Measurements from ENCODE around the gene TARP.
"Not testable (repeated sequence)": the region's sequence is repeated elsewhere in the genome, so short reads cannot be mapped to it uniquely, and the experiment has no call there.

TARP gene

DNA sequence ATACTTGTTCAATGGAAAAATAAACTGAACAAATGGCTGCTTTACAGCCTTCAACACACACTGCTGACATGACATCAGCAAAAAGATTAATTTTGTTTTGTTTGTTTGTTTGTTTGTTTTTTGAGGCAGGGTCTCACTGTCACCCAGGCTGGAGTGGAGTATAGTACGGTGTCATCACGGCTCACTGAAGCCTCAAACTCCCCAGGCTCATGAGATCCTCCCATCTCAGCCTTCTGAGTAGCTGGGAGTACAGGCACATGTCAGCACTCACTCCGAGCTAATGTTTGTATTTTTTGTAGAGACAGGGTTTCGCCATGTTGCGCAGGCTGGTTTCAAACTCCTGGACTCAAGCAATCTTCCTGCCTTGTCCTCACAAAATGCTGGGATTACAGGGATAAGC is 10.9 kb downstream of the TARP start:
- no peak for DNase-seq (ENCODE audit: low spot score)

DNA sequence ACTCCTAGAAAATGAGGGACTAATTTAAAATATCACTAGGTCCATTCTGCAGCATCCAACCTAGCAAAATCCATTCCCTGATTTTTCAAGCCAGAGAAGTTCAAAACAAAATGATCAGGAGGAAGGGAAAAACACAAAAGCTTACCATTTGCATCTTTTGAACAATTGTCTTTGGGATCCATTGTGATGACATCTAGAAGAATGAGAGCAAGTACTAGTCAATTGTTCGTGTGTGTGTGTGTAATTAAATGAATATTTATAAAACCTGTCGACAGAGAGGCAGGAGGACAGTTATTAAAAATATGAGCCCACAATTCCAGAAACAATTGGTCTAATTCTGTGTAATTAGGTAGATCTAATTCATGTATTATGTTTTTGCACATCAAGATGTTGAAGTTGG is 11.4 kb downstream of the TARP start:
- not testable (repeated sequence) for DNase-seq (ENCODE audit: low spot score)

DNA sequence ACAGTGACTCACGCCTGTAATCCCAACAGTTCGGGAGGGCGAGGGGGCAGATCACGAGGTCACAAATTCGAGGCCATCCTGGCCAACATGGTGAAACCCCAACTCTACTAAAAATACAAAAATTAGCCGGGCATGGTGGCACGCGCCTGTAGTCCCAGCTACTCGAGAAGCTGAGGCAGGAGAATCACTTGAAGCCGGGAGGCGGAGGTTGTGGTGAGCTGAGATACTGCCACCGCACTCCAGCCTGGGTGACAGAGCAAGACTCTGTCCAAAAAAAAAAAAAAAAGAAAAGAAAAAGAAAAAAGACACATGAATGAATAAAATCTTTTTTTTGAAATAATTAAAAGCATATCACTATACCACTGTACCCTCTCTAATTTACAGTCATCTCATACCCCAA is 11.8 kb downstream of the TARP start:
- DNase-seq (ENCODE audit: low spot score) = not testable (repeated sequence)

GRCh38 chr7:38259157-38259556 is 14.3 kb downstream of the TARP start:
- not testable (repeated sequence) for DNase-seq (ENCODE audit: low spot score)

DNA sequence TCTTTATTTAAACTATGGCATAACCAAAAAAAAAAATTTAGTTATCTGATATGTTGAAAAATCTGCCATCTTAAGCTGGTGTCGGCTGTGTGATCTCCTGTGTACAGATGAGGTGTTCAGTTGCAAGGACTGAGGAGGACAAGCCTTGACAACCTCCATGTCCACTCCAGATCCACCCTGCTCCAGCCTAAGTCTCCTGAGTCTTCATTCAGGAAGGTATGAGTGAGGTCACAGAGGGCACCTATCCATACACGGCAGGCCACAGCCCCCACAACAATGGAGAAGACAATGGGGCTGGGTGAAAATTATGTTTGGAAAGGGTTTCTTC is 16.1 kb downstream of the TARP start:
- DNase-seq (ENCODE audit: low spot score) = no peak

GRCh38 chr7:38249849-38250248 is 23.6 kb downstream of the TARP start:
- DNase-seq (ENCODE audit: low spot score) = not testable (repeated sequence)

DNA sequence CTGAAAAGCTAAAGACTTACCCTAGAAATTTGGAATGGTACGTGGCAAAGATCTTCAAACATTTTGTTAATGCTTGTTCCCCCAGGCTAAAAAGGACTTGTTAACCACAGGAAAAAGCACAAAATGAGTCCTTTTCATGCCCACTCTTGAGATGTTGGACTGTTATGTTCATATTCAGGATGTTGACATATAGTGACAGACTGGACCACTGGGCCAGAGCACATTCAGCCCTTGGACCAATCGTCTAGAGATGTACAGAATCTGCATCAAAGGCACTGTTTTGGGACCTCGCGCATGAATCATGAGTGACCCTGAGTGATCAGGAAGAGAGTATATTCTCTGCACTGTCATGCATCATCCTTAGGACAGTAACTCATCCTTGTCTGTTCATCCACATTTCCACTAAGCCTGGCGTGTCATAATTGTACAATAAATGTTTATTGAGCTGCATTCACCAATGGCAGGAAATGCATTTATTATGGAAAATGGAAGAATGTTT is 25.3 kb downstream of the TARP start:
- no peak for DNase-seq (ENCODE audit: low spot score)

DNA sequence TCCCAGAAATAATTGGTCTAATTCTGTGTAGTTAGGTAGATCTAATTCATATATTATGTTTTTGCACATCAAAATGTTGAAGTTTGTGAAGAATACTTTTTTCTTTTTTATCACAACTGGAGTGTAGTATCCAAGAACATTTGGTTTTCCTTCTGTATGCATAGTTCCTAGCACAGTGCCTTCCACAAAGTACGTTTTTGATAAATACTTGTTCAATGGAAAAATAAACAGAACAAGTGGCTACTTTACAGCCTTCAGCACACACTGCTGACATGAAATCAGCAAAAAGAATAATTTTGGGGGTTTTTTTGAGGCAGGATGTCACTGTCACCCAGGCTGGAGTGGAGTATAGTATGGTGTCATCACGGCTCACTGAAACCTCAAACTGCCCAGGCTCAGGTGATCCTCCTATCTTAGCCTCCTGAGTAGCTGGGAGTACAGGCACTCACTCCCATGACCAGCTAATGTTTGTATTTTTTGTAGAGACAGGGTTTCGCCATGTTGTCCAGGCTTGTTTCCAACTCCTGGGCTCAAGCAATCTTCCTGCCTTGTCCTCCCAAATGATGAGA is 27.9 kb downstream of the TARP start:
- DNase-seq (ENCODE audit: low spot score) = no peak

- DNase-seq (ENCODE audit: low spot score) = no peak
Observed at GRCh38 chr7:38244516-38244915, 28.9 kb downstream of the TARP start.

DNA sequence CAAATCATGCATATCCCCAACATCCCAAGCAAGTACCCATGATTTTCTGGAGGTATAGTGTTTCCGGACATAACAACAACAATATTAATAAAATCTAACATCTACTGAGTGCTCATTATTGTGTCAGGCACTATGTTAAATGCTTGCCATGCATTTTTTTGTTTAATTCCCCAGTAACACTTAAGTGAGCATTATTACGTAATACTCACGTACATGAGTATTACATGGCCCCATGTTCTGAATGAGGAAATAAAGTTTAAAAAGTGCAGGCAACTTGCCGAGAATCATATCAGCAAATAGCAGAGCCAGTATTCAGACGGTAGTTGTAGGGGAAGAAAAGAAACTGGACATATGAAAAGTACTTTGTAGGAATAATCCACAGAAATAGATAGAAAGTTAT is 30.1 kb downstream of the TARP start:
- DNase-seq (ENCODE audit: low spot score) = not testable (repeated sequence)

DNA sequence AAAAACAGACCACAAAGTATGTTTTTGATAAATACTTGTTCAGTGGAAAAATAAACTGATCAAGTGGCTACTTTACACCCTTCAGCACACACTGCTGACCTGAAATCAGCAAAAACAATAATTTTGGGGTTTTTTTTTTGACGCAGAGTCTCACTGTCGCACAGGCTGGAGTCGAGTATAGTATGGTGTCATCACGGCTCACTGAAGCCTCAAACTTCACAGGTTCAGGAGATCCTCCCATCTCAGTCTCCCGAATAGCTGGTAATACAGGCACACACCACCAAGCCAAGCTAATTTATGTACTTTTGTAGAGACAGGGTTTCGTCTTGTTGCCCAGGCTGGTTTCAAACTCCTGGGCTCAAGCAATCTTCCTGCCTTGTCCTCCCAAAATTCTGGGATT is 30.6 kb downstream of the TARP start:
- no peak for DNase-seq (ENCODE audit: low spot score)

- no peak for DNase-seq (ENCODE audit: low spot score)
Observed at GRCh38 chr7:38241071-38241470, 32.4 kb downstream of the TARP start.

GRCh38 chr7:38239129-38239528 is 34.3 kb downstream of the TARP start:
- DNase-seq (ENCODE audit: low spot score) = not testable (repeated sequence)

DNA sequence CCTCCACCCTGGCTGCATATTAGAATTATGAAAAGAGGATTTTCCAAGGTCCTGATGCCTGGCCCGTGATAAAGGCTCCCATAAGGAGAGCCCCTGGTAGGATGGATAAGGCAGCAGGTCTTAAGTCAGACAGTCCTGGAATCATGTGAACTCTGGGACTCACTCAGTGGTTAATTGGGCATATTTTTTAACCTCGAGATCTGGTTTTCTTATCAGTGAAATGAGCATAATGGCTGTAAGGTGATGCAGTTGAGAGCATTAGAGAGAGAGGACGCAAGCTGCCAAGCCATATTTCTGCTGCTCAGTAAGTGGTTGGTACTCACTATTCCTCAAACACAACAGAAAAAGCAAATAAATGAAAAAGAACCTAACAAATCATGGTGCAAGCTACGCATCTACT is 37.8 kb downstream of the TARP start:
- DNase-seq (ENCODE audit: low spot score) = no peak

- DNase-seq (ENCODE audit: low spot score) = not testable (repeated sequence)
Observed at GRCh38 chr7:38234759-38235158, 38.7 kb downstream of the TARP start.

- DNase-seq (ENCODE audit: low spot score) = peak; percentile 59
Observed at GRCh38 chr7:38232502-38233366, 40.7 kb downstream of the TARP start.

DNA sequence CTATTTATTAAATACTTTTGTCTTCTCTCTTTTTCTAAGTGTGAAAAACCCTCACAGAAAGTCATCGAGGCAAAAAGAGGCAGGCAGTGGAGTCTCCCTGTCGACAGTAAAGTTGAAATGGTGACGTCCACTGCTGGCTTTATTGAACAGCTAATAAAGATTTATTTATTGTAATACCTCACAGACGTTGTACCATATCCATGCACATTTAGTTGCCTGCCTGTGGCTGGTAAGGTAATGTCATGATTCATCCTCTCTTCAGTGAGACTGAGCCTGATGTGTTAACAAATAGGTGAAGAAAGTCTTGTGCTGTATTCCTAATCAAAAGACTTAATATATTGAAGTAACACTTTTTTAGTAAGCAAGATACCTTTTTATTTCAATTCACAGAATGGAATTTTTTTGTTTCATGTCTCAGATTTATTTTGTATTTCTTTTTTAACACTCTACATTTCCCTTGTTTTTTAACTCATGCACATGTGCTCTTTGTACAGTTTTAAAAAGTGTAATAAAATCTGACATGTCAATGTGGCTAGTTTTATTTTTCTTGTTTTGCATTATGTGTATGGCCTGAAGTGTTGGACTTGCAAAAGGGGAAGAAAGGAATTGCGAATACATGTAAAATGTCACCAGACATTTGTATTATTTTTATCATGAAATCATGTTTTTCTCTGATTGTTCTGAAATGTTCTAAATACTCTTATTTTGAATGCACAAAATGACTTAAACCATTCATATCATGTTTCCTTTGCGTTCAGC is 43.4 kb downstream of the TARP start:
- DNase-seq (ENCODE audit: low spot score) = no peak

DNA sequence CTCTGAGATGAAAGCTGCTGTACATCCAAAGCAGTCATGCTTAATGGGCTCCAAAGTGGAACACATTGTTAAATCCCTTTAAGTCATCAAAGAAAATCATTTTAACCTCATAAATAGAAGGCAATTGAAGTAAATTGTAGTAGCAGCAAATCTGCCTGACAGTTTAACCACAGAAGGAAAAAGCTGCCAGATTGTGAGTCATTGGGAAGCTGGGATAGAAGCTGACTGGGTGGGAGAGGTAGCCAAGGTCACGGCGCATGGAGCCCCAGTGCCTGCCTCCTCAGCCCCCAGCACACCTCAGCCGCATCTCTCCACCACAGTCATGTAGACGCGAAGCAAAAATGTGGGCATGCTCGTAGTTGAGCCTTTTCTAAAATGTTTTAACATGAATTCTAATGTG is 44.0 kb downstream of the TARP start:
- DNase-seq (ENCODE audit: low spot score) = no peak

DNA sequence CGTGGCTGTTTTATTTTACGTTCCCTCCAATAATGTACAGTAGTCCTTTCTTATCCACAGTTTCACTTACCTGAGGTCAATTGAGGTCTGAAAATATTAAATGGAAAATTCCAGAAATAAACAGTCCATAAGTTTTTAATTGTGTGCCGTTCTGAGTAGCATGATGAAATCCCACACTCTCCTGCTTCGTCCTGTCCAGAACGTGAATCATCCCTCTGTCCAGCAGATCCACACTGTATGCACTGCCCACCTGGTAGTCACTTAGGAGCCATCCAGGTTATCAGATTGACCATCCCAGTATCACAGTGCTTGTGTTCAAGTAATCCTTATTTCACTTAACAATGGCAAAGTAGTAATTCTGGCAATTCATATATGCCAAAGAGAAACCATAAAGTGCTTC is 49.0 kb downstream of the TARP start:
- DNase-seq (ENCODE audit: low spot score) = no peak

DNA sequence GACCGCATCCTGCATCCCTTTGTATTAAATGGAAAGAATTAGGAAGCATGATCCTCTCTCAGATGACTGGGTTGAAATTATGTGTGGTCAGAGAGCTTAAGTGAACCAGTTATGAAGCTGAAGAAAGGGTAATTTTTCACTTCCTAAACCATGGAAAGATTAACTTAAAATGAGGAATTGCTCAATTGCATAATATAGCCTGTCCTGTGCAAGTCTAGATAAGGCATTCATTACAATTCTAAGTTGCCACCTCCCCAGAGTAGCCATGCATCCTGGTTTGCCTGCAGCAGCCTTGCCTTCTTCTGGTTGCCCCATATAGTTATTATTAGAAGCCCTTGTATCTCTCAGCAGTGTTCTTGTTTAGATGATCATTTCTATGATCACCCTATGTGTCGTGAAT is 50.1 kb downstream of the TARP start:
- DNase-seq (ENCODE audit: low spot score) = no peak

GRCh38 chr7:38222481-38223096 is 50.8 kb downstream of the TARP start:
- peak; percentile 47 for DNase-seq (ENCODE audit: low spot score)

- DNase-seq (ENCODE audit: low spot score) = no peak
Observed at GRCh38 chr7:38220452-38220851, 53.0 kb downstream of the TARP start.
